ENCODE results near the gene GRM2. TPM values are rescaled to one million over a fixed set of nuclear protein-coding genes. Genes with fewer than 3 reads are reported as not detected.

GRM2 gene
- total RNA-seq, 4 donors from 2014 or later = 1.9 to 7.3 (median 5.8) TPM

DNA sequence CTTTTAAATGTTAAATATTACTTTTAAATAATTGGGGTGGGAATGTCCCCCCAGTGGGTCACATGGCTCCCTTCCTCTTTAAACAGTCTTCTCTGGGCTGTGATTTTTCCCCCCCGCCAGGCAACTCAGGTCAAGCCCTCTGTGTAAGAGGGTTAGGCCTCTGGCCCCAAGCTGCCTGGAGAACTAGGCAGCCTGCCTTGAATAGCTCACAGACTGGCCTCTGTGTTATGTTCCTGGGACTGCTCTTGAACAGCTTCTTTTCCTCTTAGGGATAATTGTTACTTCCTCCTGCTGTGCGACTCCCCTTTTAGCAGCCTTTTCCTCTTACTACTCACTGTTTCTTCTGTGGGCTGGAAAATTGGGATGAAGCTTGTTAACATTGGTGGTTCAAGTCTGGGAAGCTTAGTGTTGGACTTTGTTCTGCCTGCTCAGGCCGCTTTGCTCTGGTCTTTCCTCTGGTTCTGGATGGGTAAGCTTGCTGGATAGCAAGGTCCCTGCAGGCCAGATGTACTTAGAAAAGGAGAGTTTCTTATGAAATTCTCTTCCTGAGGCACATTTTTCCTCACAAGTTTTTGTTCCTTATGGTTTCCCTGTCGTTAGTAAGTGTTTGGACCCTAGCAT is 33.6 kb upstream of the GRM2 start:
- DNase-seq (ENCODE audit: low spot score in 2 of 2) = peak; percentile 40 to 52
- Histone ChIP-seq H3K4me3 (no peak overlapping the region), H3K36me3 (peaks cover 13% of the 10 kb centered on the region), H3K9me3 (no peaks in the 10 kb centered on the region), H3K27me3 (no peaks in the 10 kb centered on the region), H3K27ac (peak overlapping the region; percentile 34), H3K4me1 (peaks cover 84% of the 10 kb centered on the region)
- no peak for TF ChIP-seq POLR2A (IDR thresholded peaks at IDR 0.05)
- TF ChIP-seq, protein P1, sequence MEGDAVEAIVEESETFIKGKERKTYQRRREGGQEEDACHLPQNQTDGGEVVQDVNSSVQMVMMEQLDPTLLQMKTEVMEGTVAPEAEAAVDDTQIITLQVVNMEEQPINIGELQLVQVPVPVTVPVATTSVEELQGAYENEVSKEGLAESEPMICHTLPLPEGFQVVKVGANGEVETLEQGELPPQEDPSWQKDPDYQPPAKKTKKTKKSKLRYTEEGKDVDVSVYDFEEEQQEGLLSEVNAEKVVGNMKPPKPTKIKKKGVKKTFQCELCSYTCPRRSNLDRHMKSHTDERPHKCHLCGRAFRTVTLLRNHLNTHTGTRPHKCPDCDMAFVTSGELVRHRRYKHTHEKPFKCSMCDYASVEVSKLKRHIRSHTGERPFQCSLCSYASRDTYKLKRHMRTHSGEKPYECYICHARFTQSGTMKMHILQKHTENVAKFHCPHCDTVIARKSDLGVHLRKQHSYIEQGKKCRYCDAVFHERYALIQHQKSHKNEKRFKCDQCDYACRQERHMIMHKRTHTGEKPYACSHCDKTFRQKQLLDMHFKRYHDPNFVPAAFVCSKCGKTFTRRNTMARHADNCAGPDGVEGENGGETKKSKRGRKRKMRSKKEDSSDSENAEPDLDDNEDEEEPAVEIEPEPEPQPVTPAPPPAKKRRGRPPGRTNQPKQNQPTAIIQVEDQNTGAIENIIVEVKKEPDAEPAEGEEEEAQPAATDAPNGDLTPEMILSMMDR (IDR thresholded peaks at IDR 0.05) = no peak
- TF ChIP-seq POLR2AphosphoS5 (IDR thresholded peaks at IDR 0.05) = no peak
- no peak for TF ChIP-seq EP300 (IDR thresholded peaks at IDR 0.05)
- 69% methylated on average over 4 of the region's 4 CpGs for WGBS

DNA sequence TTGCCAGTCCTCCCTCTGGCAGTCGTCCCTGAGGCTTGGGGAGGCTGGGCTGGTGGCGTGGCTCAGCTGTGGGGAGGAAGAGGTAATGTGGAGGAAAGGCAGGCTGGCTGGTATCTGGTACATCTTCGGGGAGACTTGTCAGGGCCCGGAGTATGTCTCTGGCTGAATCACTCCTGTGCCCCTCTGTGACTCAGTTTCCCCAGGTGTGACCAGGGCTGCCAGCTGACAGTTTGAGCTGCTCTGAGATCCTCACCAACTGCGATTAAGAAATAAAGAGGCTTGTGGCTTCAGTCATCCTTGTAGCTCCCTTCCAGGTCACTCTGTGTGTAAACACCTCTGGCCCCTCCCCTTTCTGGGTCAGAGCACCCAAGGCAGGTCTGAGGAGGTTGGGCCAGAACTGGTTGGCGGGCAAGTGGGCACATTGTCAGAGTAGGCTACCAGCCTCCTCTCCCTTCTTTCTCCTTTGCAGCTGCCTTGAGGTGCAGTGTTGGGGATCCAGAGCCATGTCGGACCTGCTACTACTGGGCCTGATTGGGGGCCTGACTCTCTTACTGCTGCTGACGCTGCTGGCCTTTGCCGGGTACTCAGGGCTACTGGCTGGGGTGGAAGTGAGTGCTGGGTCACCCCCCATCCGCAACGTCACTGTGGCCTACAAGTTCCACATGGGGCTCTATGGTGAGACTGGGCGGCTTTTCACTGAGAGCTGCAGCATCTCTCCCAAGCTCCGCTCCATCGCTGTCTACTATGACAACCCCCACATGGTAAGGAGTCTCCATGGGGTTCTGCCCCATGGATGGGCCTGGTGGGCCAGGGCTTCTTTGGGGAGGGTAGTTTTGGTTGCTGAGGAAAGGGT is 32.8 kb upstream of the GRM2 start:
- H3K27ac ChIP-seq = peak overlapping the region; percentile 34
- H3K9me3 ChIP-seq = no peaks in the 10 kb centered on the region
- no peaks in the 10 kb centered on the region for H3K27me3 ChIP-seq
- H3K4me1 ChIP-seq = peaks cover 86% of the 10 kb centered on the region
- peaks cover 16% of the 10 kb centered on the region for H3K36me3 ChIP-seq
- TF ChIP-seq POLR2A (IDR thresholded peaks at IDR 0.05) = no peak
- no peak for TF ChIP-seq POLR2AphosphoS5 (IDR thresholded peaks at IDR 0.05)
- TF ChIP-seq EP300 (IDR thresholded peaks at IDR 0.05) = no peak
- TF ChIP-seq, protein P1 (IDR thresholded peaks at IDR 0.05) = no peak
- DNase-seq (ENCODE audit: low spot score in 2 of 2) = peak; percentile 55 to 63
- WGBS = 91% methylated on average over 12 of the region's 14 CpGs
- no peak overlapping the region for H3K4me3 ChIP-seq

DNA sequence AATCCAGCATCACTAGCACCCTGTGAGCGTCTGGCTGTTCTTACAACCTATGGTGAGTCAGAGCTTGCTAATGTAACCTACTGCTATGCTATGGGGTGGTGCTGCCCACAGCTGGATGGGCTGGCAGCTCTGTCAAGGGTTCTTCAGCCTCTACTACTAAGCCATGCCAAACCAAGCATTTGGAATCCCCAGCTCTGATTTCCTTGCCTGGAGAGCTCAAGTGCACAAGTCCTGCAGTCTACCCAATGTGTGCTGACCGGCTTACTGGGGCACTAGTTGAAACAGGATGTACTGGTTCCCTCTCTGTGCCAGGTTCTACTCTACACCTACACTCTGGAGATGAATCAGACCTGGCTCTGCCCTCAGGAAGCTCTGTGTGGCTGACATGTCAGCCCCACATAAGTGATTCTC is 31.7 kb upstream of the GRM2 start:
- Histone ChIP-seq H3K36me3 (peaks cover 16% of the 10 kb centered on the region), H3K27ac (peak overlapping the region; percentile 46), H3K9me3 (no peaks in the 10 kb centered on the region), H3K27me3 (no peaks in the 10 kb centered on the region), H3K4me3 (no peak overlapping the region), H3K4me1 (peaks cover 78% of the 10 kb centered on the region)
- peak; percentile 38 to 44 for DNase-seq (ENCODE audit: low spot score in 2 of 2)
- 76% methylated on average over 2 of the region's 2 CpGs for WGBS
- TF ChIP-seq EP300 (IDR thresholded peaks at IDR 0.05) (no peak), POLR2AphosphoS5 (IDR thresholded peaks at IDR 0.05) (no peak), POLR2A (IDR thresholded peaks at IDR 0.05) (no peak)
- TF ChIP-seq, protein P1 (IDR thresholded peaks at IDR 0.05) = no peak

DNA sequence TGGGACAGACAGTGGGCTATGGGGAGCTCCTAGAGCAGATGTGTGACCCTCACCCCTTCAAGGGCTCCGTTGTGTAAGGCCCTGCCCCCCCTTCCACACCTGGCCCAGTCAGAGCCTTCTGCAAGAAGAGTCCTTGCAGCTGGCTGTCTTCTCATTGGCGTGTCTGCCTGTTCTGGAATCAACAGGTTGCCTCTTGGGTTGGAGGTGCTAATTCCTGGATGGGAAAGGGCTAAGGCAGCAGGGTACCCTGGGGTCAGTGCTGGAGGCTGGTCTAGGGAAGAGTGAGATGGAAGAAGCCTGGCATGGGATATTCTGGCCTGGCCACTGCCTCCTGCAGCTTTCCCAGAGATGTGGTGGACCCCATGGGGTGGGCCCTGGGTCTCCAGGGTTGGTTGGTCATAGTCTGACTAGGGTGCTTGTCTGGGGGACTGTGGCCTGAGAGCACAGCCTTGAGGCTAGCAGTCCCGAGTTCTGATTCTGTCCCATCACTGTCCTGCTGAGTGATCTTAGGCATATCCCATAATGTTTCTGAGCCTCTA is 30.7 kb upstream of the GRM2 start:
- WGBS = 83% methylated on average over 2 of the region's 3 CpGs

More for the DNA sequence above, 30.7 kb upstream of the GRM2 start:
- Histone ChIP-seq H3K27me3 (no peaks in the 10 kb centered on the region), H3K9me3 (no peaks in the 10 kb centered on the region), H3K36me3 (peaks cover 16% of the 10 kb centered on the region), H3K27ac (no peak overlapping the region), H3K4me3 (no peak overlapping the region), H3K4me1 (peaks cover 81% of the 10 kb centered on the region)
- TF ChIP-seq EP300 (IDR thresholded peaks at IDR 0.05) = no peak
- no peak for TF ChIP-seq POLR2AphosphoS5 (IDR thresholded peaks at IDR 0.05)
- TF ChIP-seq POLR2A (IDR thresholded peaks at IDR 0.05) = no peak
- TF ChIP-seq, protein P1 (IDR thresholded peaks at IDR 0.05) = no peak
- peak in 1 of 2 donors; percentile 36 for DNase-seq (ENCODE audit: low spot score in 2 of 2)

Measured in suprapubic skin (tissue), 4 donors.